Measurements from ENCODE around the gene DSCAML1.

The DSCAML1 gene

DNA sequence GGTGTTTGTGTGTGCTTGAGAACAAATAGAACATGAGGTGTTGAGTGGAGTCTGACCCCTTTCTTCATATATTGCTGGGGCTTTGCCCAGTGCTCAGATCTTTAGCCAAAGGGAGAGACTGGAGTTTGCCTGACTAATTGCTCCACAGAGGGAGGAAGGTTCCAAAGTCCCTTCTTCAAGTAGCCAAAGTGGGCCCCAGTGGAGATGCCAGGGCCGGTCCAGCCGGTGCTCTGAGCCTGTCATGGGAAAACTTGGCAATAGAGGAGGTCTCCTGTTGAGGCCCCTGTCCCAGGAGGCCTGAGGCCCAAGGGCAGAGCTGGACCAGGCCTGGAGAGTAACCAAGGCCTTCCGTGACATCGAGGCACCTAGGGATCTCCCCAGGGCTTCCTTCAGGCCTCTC, 112.3 kb downstream of the DSCAML1 start:
- ChIA-PET POLR2A (no interaction called here), CTCF (no interaction called here)
- DNase-seq (ENCODE audit: low read depth, low spot score) = no peak
- TF ChIP-seq, protein P1, sequence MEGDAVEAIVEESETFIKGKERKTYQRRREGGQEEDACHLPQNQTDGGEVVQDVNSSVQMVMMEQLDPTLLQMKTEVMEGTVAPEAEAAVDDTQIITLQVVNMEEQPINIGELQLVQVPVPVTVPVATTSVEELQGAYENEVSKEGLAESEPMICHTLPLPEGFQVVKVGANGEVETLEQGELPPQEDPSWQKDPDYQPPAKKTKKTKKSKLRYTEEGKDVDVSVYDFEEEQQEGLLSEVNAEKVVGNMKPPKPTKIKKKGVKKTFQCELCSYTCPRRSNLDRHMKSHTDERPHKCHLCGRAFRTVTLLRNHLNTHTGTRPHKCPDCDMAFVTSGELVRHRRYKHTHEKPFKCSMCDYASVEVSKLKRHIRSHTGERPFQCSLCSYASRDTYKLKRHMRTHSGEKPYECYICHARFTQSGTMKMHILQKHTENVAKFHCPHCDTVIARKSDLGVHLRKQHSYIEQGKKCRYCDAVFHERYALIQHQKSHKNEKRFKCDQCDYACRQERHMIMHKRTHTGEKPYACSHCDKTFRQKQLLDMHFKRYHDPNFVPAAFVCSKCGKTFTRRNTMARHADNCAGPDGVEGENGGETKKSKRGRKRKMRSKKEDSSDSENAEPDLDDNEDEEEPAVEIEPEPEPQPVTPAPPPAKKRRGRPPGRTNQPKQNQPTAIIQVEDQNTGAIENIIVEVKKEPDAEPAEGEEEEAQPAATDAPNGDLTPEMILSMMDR (IDR thresholded peaks at IDR 0.05; ENCODE audit: insufficient read depth, low read length, missing control alignments) = no peak
- no peak overlapping the region for H3K4me3 ChIP-seq (ENCODE audit: low read depth, low read length)

DNA sequence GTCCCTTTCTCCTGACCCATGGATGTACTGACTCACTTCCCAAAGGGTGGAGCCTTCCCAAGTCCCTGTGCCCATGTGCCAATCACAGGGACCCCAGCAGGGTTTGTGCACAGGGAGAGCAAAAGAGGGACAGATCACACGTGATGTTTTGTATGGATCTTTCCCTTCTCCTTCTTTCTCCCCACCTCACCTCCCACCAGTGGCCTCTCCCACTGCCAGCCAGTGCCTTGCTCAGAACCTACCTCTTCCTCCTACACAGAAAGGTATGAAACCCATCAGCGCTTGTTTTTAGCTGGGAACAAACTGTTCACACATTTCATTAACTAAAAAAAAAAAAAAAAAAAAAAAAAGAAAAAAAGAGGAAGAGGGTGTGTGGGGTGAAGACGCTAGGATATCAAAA, 112.9 kb downstream of the DSCAML1 start:
- no peak for DNase-seq (ENCODE audit: low read depth, low spot score)
- POLR2A ChIA-PET = no interaction called here
- CTCF ChIA-PET = no interaction called here
- no peak overlapping the region for H3K4me3 ChIP-seq (ENCODE audit: low read depth, low read length)
- TF ChIP-seq, protein P1 (IDR thresholded peaks at IDR 0.05; ENCODE audit: insufficient read depth, low read length, missing control alignments) = no peak

DNA sequence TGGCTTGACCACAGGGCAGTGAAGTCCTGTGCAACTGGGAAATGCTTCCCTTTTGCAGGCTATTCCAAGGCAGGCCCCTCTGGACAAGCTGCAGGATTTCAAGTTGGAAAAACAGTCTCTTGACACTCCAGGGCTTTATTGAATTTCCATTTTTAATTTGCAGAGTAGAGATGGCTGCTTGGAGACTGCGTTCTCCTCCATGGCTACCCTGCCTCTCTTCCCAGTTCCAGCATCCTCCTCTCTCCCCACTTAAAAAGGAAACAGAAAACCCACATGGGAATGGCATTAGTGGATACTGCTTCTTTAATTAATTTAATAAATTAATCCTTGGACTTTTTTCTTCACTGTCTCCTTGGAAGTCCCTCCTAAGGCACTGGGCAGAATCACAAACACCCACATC, 115.6 kb downstream of the DSCAML1 start:
- DNase-seq (ENCODE audit: low read depth, low spot score) = no peak
- POLR2A ChIA-PET = no interaction called here
- CTCF ChIA-PET = no interaction called here
- TF ChIP-seq, protein P1 (IDR thresholded peaks at IDR 0.05; ENCODE audit: insufficient read depth, low read length, missing control alignments) = no peak
- no peak overlapping the region for H3K4me3 ChIP-seq (ENCODE audit: low read depth, low read length)

DNA sequence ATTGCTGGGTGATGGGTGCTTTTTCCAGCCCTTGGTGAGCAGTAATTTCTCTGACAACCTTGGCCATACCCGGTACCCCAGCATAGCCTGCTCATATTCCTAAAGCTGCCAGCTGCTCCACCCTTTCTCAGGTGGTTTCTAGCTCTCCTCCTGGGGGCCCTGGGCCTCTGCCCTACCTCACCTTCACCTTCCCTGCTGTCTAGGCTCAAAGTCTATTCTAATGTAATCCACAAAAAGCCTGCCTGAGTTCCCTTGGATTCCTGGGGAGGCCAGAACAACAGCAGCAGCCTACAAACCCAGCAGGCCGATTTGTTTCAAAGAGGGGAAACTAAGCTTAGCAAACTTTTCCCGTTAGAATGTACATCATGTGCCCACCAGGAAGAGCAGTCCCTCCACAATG, 117.6 kb downstream of the DSCAML1 start:
- CTCF ChIA-PET = no interaction called here
- no peak for DNase-seq (ENCODE audit: low read depth, low spot score)
- TF ChIP-seq, protein P1 (IDR thresholded peaks at IDR 0.05; ENCODE audit: insufficient read depth, low read length, missing control alignments) = no peak
- POLR2A ChIA-PET = no interaction called here
- H3K4me3 ChIP-seq (ENCODE audit: low read depth, low read length) = no peak overlapping the region

DNA sequence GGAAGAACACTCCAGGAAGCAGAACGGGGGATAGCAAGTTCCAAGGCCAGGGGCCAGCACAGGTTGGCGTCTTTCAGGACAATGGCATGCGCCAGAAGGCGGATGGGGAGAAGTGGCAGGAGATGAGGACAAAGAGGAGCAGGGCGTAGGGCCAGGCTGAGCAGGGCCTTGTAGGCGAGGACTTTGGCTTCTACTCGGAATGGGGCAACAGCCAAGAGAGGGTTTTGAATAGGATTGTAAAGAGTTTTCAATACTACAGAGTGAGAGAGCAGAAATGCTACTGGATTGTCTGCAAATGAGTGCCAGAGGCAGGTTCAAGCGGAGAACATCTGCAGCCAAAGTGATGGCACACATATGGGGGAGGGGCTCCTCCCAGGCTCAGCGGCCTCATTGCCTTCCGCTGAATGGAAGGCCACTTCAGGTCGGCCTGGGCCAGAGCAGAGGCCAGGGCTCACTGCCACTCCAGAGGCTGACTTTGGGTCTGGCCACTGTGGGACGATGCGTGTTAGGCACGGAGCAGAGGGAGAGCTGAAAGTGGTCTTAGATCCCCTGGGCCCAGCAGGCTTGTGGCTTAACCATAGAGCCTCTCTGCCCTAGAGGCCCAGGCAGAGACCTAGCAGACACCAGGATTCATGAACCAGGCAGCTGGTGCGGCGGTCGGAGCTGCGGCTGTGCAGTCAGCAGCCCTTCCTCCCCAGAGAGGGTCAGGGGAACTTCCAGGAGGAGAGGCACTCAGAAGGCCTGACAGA, 118.2 kb downstream of the DSCAML1 start:
- ChIA-PET CTCF (no interaction called here), POLR2A (no interaction called here)
- no peak overlapping the region for H3K4me3 ChIP-seq (ENCODE audit: low read depth, low read length)
- TF ChIP-seq, protein P1 (IDR thresholded peaks at IDR 0.05; ENCODE audit: insufficient read depth, low read length, missing control alignments) = no peak
- no peak for DNase-seq (ENCODE audit: low read depth, low spot score)

DNA sequence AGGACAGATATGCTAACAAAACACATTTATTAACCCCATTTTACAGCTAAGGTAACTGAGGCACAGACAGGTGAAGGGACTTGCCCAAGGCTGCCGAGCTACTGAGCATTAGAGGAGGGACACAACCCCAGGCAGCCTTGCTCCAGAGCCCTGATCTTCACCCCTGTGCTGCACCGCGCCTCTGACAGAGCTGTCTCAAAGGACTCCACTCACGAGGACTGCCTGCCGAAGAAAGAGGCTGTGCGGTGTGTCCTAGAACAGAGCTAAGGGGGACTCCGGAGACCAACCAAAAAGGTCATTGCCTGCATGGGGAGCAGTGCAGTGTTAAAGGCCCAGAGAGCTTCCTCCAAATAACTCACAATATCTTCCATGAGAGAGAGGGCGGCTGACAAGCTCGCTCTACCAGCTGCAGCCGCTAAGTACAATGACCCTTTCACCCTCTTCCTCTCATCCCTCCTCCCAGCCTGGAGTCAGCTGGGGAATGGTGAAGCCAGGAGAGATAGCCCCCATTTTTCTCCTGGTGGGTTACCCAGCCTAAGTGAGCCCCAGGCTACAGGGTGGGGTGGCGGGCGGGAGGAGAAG, 119.2 kb downstream of the DSCAML1 start:
- ChIA-PET CTCF (interaction anchor here (1.1 kb wide), 1 partner anchor 252 kb away, joined by 3 read pairs; no protein-coding TSS in a partner anchor), POLR2A (no interaction called here)
- H3K4me3 ChIP-seq (ENCODE audit: low read depth, low read length) = no peak overlapping the region
- TF ChIP-seq, protein P1 (IDR thresholded peaks at IDR 0.05; ENCODE audit: insufficient read depth, low read length, missing control alignments) = no peak
- DNase-seq (ENCODE audit: low read depth, low spot score) = no peak
